Activated CD8-positive, alpha-beta memory T cell treated with anti-CD3 and anti-CD28 coated beads, Interleukin-2, amount 10 ng/mL, durations not matched to agents 7 days and 5 days (primary cell): ENCODE results near the gene MRPL11. TPM values are rescaled to one million over a fixed set of nuclear protein-coding genes. Genes with fewer than 3 reads are reported as not detected.

Experiments used
- ATAC-seq: fragments of 150-1000 bp; cut with Tn5 transposase; one replicate; pipeline ENCODE4 v1.10.0; 2021; ENCODE audit warnings: moderate library complexity
- CTCF ChIA-PET: fragments of 350-600 bp; sonication (Branson Sonifier 250); formaldehyde crosslinking; loops from one replicate; lab custom pipeline; 2021; ENCODE audit warnings: antibody characterized with exemption; lab: Charles Lee
- DNase-seq: peaks from one replicate; pipeline ENCODE4 v3.0.0-alpha.2; 2020
- H3K27ac Mint-ChIP-seq: one replicate; pipeline ENCODE4 v1.8.0; 2021; ENCODE audit warnings: mild to moderate bottlenecking, mixed read lengths
- H3K27me3 Mint-ChIP-seq: one replicate; pipeline ENCODE4 v1.8.0; 2021; ENCODE audit warnings: mixed read lengths
- H3K36me3 Mint-ChIP-seq: one replicate; pipeline ENCODE4 v1.8.0; 2021; ENCODE audit warnings: mild to moderate bottlenecking, mixed read lengths
- H3K4me1 Mint-ChIP-seq: one replicate; pipeline ENCODE4 v1.8.0; 2021; ENCODE audit warnings: mixed read lengths
- H3K4me3 Mint-ChIP-seq: one replicate; pipeline ENCODE4 v1.8.0; 2021; ENCODE audit warnings: mild to moderate bottlenecking, moderate library complexity, mixed read lengths
- H3K9me3 Mint-ChIP-seq: one replicate; pipeline ENCODE4 v1.8.0; 2022; ENCODE audit warnings: low read depth, mixed read lengths
- total RNA-seq, 2 experiments: library from RNA; stranded (reverse); gene quantifications; one replicate each; pipeline ENCODE4 v1.2.3, GENCODE V29; 2021

MRPL11 gene
- total RNA-seq, 2 experiments from 2014 or later: 75.5 to 91.3 TPM

- Mint-ChIP-seq H3K27me3 (peaks cover 21% of the 10 kb centered on the region), H3K4me3 (no peak overlapping the region), H3K9me3 (no peaks in the 10 kb centered on the region), H3K27ac (no peak overlapping the region), H3K36me3 (no peaks in the 10 kb centered on the region), H3K4me1 (no peaks in the 10 kb centered on the region)
- DNase-seq (no peak), ATAC-seq (no peak)
- CTCF ChIA-PET: interaction anchor here (1.7 to 3.5 kb wide), 3 partner anchors 7 to 83 kb away, joined by 4 to 19 read pairs (median 8); no protein-coding TSS in a partner anchor
These were observed 44.7 kb downstream of the MRPL11 start for GRCh38 chr11:66393954-66394353.

GRCh38 chr11:66391322-66391721 is 47.3 kb downstream of the MRPL11 start:
- ATAC-seq: no peak
- peaks cover 21% of the 10 kb centered on the region for H3K27me3 Mint-ChIP-seq
- CTCF ChIA-PET: interaction anchor here (0.8 to 1.2 kb wide), 2 partner anchors 9 to 80 kb away, joined by 3 to 5 read pairs; no protein-coding TSS in a partner anchor

GRCh38 chr11:66388780-66389386 is 49.8 kb downstream of the MRPL11 start:
- DNase-seq (peak; percentile 87), ATAC-seq (peak; percentile 81)
- no peak overlapping the region for H3K4me3 Mint-ChIP-seq
- peaks cover 7% of the 10 kb centered on the region for H3K4me1 Mint-ChIP-seq
- no peaks in the 10 kb centered on the region for H3K36me3 Mint-ChIP-seq
- H3K9me3 Mint-ChIP-seq: no peaks in the 10 kb centered on the region
- CTCF ChIA-PET: interaction anchor here (0.6 to 5.8 kb wide), 35 partner anchors 9 to 344 kb away, joined by 3 to 70 read pairs (median 5); partner anchors contain the start of genes B4GAT1, BRMS1, MRPL11 and NPAS4
- no peak overlapping the region for H3K27ac Mint-ChIP-seq
- peaks cover 22% of the 10 kb centered on the region for H3K27me3 Mint-ChIP-seq

More at GRCh38 chr11:66391322-66391721, 47.3 kb downstream of the MRPL11 start:
- no peaks in the 10 kb centered on the region for H3K9me3 Mint-ChIP-seq
- H3K27ac Mint-ChIP-seq: no peak overlapping the region
- H3K4me1 Mint-ChIP-seq: peaks cover 2% of the 10 kb centered on the region
- no peaks in the 10 kb centered on the region for H3K36me3 Mint-ChIP-seq
- DNase-seq: no peak
- no peak overlapping the region for H3K4me3 Mint-ChIP-seq

GRCh38 chr11:66386171-66387069 is 52.2 kb downstream of the MRPL11 start:
- CTCF ChIA-PET: interaction anchor here (0.8 to 7.3 kb wide), 50 partner anchors 9 to 607 kb away, joined by 3 to 88 read pairs (median 4); partner anchors contain the start of genes B4GAT1, BRMS1, CD248 and DPP3
- peaks cover 15% of the 10 kb centered on the region for H3K27me3 Mint-ChIP-seq
- H3K9me3 Mint-ChIP-seq: no peaks in the 10 kb centered on the region
- peaks cover 7% of the 10 kb centered on the region for H3K4me1 Mint-ChIP-seq
- DNase-seq (peak; percentile 90), ATAC-seq (peak; percentile 79)
- peak overlapping the region; percentile 16 for H3K4me3 Mint-ChIP-seq
- H3K27ac Mint-ChIP-seq: no peak overlapping the region
- no peaks in the 10 kb centered on the region for H3K36me3 Mint-ChIP-seq

Other genes starting within 250 kb of the MRPL11 start
- 10 to 100 TPM; 44.5 to 56.5 TPM for gene KLC2, start 181.1 kb downstream of the MRPL11 start, total RNA-seq
- 100 to 1,000 TPM; 146 to 155 TPM for gene RAB1B, start 170.2 kb downstream of the MRPL11 start, total RNA-seq
- gene CNIH2, start 160.7 kb downstream of the MRPL11 start, total RNA-seq: 1 to 10 TPM; 1.1 to 1.2 TPM
- gene YIF1A, start 149.7 kb downstream of the MRPL11 start, total RNA-seq: 10 to 100 TPM; 56.5 to 73.9 TPM
- gene TMEM151A, start 147.0 kb downstream of the MRPL11 start, total RNA-seq: not detected
- gene CD248, start 121.8 kb downstream of the MRPL11 start, total RNA-seq: 10 to 100 TPM; 16.8 to 35.5 TPM
- 1 to 10 TPM in 1 of 2 experiments, under 1 TPM in 1; 0.68 to 2.5 TPM for gene RIN1, start 102.4 kb downstream of the MRPL11 start, total RNA-seq
- gene BRMS1, start 93.7 kb downstream of the MRPL11 start, total RNA-seq: 10 to 100 TPM; 55.3 to 56.8 TPM
- 1 to 10 TPM; 7.9 to 8.7 TPM for gene B4GAT1, start 91.2 kb downstream of the MRPL11 start, total RNA-seq
- 10 to 100 TPM in 1 of 2 experiments, 1 to 10 TPM in 1; 7.6 to 10.1 TPM for gene SLC29A2, start 67.1 kb downstream of the MRPL11 start, total RNA-seq
- under 1 TPM in 1 of 2 experiments, not detected in 1; 0.12 TPM for gene NPAS4, start 17.8 kb downstream of the MRPL11 start, total RNA-seq
- 1 to 10 TPM; 4.1 to 5.7 TPM for gene PELI3, start 28.1 kb upstream of the MRPL11 start, total RNA-seq
- 10 to 100 TPM; 54.2 to 79.6 TPM for gene DPP3, start 41.6 kb upstream of the MRPL11 start, total RNA-seq
- gene BBS1, start 71.8 kb upstream of the MRPL11 start, total RNA-seq: 10 to 100 TPM; 12.6 to 12.9 TPM
- 10 to 100 TPM; 18.7 to 19.8 TPM for gene ZDHHC24, start 107.2 kb upstream of the MRPL11 start, total RNA-seq
- under 1 TPM in 1 of 2 experiments, not detected in 1; 0.40 TPM for gene ACTN3, start 108.1 kb upstream of the MRPL11 start, total RNA-seq
- 1 to 10 TPM; 2.8 to 4.1 TPM for gene CTSF, start 129.8 kb upstream of the MRPL11 start, total RNA-seq
- gene CCDC87, start 154.2 kb upstream of the MRPL11 start, total RNA-seq: under 1 TPM in 1 of 2 experiments, not detected in 1; 0.12 TPM
- gene CCS, start 154.3 kb upstream of the MRPL11 start, total RNA-seq: 10 to 100 TPM; 30.1 to 38.0 TPM
- gene RBM14, start 177.8 kb upstream of the MRPL11 start, total RNA-seq: 100 to 1,000 TPM; 152 to 176 TPM
- gene RBM4, start 199.9 kb upstream of the MRPL11 start, total RNA-seq: 100 to 1,000 TPM; 111 to 119 TPM
- gene RBM4B, start 239.0 kb upstream of the MRPL11 start, total RNA-seq: 10 to 100 TPM; 14.7 to 20.9 TPM